NCI-H446 treated with DMSO at 0.1 percent for 48 hours (cell line): ENCODE measurements around the gene LOXL3.
"Not testable (repeated sequence)": the region's sequence is repeated elsewhere in the genome, so short reads cannot be mapped to it uniquely, and the experiment has no call there.

Experiments
- DNase-seq: peaks from one replicate; lab custom pipeline; 2025; lab: John Stamatoyannopoulos, UW

The LOXL3 gene

GRCh38 chr2:74489906-74490305 lies 63.8 kb downstream of the LOXL3 start:
- DNase-seq: no peak

GRCh38 chr2:74488643-74489481 lies 64.9 kb downstream of the LOXL3 start:
- DNase-seq: no peak

GRCh38 chr2:74486141-74486540 lies 67.6 kb downstream of the LOXL3 start:
- no peak for DNase-seq

- not testable (repeated sequence) for DNase-seq
Measured at GRCh38 chr2:74483675-74484164, 70.0 kb downstream of the LOXL3 start.

- DNase-seq: peak; percentile 80
Measured at GRCh38 chr2:74482801-74483674, 70.7 kb downstream of the LOXL3 start, which contains the start of the genes CCDC142 and TTC31. CCDC142 (minus strand) TSS chr2:74482998; CDS start chr2:74482837, 161 bp downstream. TTC31 (plus strand) TSS chr2:74483081; CDS start chr2:74483096, 15 bp downstream.
